MV-4-11 (cell line): ENCODE measurements around the gene NSMF.
A peak's percentile ranks its signal among the peaks of the same experiment; 100 is the strongest.
"Not testable (repeated sequence)": the region's sequence is repeated elsewhere in the genome, so short reads cannot be mapped to it uniquely, and the experiment has no call there.

Experiments used
- DNase-seq: peaks from one replicate; lab custom pipeline; 2025; lab: John Stamatoyannopoulos, UW

Gene NSMF

DNA sequence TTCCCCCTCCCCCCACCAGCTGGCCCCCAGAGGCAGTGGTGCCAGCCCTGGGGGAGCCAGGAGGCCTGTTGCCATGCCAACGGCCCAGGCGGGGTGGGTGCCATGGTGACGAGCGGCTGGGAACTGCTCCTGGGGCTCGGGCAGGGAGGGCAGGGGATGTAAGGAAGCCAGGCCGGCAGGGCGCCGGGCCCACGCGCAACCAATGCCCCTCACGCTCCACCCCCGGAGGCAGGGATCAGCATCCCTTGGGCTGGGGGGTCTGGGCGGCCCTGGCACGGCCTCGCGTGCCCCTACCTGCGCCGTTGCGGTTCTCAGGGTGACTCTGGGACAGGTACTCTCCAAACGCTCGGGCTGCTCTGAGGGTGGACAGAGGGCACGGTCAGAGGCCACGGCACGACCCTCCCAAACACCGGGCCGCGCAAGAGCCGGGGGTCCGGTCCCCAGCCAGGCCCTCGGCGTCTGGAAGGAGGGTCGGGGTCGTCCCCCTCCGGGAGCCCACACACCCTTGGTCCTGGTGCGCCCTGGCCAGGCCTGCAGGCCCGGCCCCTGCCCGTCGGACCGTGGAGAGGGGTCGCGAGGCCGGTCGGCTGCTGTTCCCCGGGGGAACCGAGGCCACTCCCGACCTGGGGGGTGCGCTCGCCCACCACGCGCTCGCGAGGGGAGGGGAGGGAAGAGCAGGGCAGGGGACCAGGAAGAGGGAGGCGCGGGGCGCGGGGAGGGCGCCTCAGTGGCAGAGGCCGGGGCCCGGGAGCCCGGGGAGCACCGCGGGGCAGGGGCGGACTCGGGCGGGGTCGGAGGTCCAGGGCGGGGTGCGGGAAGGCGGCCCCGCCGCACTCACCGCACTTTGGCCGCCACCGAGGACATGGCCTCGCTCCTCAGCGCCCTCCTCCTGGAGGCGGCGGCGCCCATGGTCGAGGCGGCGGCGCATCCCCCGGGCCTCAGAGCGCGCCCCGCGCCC lies 661 bp downstream of the NSMF start:
- no peak for DNase-seq

GRCh38 chr9:137457406-137458193 lies 1.5 kb downstream of the NSMF start:
- DNase-seq: no peak

GRCh38 chr9:137456864-137457405 lies 2.2 kb downstream of the NSMF start:
- no peak for DNase-seq

DNA sequence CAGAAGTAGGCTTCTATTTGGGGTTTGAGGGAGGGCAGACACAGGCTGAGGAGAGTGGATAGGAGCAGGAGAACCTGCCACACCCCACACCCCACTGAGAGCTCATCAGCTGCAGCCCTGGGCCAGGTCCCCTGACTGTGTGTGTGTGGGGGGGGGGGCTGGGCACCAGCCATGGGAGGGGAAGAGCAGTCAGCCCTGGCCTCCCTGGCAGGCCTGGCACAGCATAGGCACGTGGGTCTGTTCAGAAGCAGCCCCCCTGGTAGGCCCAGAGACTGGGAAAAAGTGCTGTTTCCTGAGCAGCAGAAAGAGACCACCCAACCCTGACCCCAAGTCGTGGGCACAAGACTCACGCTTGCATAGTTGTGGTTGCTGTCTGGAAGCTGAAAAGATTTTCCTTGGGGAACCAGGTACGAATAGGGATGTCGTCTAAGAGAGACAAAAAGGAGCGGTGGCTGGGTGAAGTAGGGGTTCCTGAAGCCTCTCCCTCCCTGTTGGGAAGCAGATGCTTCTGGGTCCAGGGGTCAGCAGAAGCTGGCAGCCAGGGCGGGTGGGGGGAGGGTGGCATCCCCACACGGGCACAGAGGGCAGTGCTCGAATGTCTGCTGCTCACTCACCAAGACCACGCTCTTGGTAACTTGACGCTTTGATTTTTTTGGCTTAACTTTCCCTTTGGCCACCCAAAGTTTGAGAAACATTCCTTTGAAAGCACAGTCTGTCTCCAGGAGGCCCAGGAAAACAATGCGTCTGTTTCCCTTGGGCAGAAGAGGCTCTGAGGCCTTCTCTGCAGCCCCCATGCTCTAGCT lies 2.9 kb downstream of the NSMF start:
- no peak for DNase-seq

DNA sequence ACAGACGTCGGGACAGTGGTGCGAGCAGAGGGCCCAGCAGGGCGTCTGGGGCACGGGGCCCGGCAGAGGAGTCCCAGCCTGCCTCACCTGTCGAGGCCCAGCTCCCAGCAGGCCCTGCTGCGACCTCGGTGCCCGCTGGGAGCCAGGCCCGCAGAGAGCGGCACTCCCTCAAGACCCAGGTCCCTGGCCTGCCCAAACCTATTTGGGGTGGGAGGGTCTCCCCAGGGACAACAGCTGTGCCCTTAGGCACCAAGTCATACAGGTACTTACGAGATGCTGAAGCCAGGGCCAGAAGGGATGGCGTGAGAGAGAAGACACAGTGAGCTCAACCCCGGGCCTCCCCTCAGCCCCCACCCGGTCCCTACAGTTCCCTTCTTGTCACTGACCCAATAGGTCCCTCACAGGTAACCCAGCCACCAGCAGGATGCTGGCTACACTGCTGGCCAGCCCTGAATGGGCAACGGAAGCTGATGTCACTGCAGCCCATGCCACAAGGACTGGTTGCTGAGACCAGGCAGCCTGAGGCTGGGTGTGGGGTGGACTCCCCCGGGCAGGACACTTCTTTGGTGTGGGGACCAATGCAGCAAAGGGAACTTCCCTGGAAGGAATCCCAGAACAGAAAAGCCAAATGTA lies 3.7 kb downstream of the NSMF start:
- no peak for DNase-seq

DNA sequence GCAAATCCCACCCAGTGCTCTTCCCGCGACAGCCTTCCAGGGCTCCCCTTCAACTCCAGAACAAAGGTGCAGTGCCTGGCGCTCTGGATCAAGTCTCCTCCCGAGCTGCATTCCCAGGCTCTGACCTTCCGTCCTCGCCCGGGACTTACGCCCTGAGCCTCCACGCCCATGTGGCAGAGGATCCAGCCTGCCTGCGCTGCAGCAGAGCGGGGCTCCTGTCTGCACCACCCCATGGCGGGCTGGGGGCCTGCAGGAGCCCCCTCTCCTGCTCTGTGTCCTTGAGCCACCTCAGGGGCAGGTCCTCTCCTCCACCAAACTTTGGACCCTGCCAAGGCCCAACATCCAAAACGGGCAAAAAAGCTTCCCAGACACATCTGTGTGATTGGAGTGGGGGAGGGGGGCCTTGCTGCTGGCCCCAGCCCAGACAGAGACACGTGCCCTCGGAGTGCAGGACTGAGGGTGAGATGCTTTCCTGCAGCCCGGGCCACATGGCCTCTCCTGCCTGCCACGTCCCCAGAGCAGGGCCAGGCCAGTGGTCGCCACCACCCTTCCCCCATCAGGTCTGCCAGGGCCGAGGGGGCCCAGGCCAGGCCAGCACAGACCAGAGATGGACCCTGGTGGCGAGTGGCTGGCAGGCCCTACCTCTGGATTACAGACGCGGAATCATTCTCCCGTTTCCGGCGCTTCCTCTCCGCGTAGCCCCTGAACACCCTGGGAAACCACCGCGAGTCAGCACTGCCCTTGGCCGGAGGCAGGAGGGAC lies 4.4 kb downstream of the NSMF start:
- no peak for DNase-seq

- DNase-seq: no peak
These were observed 5.0 kb downstream of the NSMF start for GRCh38 chr9:137454145-137454596.

GRCh38 chr9:137453643-137454081 lies 5.5 kb downstream of the NSMF start:
- DNase-seq: peak; percentile 30

DNA sequence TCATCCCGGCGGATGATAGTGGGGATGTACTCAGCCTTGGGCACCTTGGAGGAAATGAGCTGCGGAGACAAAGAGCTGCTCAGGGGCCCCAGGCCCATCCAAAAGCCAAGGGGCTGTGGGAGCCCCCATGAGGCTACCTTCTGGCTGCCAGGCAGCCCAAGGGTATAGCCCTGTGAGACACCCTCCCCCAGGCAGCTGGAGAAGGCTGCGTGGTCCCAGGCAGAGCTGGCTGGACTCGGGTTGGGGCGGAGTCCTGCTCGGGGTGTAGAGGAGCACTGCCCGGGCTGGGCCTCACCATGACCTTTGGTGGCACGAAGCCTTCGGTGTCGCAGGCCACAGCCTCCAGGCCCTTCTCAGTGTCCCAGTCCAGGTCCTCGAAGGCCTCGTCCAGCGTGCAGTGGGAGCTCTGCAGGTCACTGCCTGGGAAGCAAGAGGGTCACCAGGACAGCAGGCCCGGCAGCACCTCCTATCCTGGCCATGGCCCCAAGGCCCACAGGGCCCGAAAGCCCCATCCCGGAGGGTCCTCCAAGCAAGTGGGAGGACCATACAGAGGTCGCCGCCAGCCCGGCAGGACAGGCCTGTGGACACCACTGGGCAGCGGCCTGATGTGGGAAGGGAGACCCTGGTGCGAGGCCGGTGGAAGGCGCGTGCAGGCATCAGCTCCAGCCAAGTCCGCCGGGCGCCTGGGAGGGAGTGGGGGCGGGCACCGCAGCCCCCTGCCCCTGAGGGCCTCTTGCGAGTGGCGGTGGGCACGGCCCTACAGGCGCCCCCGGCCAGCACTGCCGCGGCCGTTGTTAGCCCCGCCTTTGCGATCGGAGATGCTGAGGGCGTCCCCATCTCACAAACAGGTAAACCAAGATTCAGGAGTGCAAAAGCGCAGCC lies 6.1 kb downstream of the NSMF start:
- no peak for DNase-seq

DNA sequence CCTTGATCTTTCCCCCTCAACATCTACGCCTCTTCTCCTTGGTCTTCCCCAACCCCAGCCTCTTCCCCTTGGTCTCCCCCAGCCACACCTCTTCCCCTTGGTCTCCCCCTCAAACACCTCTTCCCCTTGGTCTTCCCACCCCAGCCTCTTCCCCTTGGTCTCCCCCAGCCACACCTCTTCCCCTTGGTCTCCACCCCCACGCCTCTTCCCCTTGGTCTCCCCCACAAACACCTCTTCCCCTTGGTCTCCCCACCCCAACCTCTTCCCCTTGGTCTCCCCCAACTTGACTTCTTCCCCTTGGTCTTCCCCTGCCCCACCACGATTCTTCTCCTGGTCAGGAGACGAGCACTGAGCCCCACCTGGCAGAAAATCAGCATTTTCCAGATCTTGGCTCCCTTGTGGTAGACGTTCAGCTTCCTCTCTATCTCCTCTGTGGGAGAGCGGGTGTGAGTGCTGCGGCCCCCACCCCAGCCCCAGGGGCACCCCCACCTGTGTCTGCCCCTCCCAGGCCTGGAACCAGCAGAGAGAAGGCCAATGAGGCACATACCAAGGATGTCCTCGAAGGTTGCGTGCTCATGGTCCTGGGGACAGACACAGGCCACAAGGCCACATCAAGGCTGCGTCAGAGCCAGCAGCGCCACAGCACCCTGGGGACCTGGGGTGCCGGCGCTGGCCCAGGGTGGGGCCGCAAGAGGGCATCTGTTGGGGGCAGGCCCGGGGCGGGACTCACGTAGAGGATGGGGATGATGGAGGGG lies 7.0 kb downstream of the NSMF start:
- no peak for DNase-seq

DNA sequence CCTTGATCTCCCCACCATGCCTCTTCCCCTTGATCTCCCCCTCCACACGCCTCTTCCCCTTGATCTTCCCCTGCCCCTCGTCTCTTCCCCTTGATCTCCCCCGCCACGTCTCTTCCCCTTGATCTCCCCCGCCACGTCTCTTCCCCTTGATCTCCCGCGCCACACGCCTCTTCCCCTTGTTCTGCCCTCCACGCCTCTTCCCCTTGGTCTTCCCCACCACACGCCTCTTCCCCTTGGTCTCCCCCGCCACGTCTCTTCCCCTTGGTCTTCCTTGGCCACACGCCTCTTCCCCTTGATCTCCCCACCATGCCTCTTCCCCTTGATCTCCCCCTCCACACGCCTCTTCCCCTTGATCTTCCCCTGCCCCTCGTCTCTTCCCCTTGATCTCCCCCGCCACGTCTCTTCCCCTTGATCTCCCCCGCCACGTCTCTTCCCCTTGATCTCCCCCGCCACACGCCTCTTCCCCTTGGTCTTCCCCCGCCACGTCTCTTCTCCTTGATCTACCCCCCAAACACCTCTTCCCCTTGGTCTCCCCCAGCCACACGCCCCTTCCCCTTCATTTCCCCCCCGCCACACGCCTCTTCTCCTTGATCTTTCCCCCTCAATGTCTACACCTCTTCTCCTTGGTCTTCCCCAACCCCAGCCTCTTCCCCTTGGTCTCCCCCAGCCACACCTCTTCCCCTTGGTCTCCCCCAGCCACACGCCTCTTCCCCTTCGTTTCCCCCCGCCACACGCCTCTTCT lies 7.7 kb downstream of the NSMF start:
- not testable (repeated sequence) for DNase-seq

GRCh38 chr9:137450539-137451222 lies 8.5 kb downstream of the NSMF start:
- DNase-seq: not testable (repeated sequence)

DNA sequence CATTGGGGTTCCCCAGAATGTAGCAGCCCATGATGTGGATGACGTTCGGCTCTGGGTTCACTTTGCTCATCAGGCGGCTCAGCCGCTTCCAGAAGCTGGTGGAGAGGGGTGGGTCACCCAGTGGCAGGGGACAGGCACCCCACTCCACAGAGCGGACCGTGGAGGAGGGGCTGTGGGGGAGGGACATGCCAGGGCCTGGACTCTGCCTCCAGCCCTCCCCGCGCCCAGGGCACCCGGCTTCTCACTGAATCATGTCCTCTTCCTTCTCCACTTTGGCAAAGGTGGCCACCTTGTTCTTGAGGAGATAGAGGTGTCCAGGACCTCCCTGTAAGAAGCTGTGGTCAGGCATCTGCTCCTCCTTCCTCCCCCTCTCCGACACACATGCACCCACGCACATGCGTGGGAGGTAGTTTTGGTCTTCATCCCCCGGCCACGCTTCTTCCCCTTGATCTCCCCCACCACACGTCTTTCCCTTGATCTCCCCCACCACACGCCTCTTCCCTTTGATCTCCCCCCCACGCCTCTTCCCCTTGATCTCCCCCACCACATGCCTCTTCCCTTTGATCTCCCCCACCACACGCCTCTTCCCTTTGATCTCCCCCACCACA lies 9.1 kb downstream of the NSMF start:
- peak; percentile 26 for DNase-seq

- DNase-seq: no peak
These were observed 9.9 kb downstream of the NSMF start for GRCh38 chr9:137449081-137449844.

GRCh38 chr9:137448602-137448962 lies 10.6 kb downstream of the NSMF start:
- no peak for DNase-seq
